Pancreas (tissue), 10 donors: ENCODE measurements around the gene INPP5F. TPM values are rescaled to one million over a fixed set of nuclear protein-coding genes. Genes with fewer than 3 reads are reported as not detected.

Experiments used
- ATAC-seq, 4 donors: fragments of 200-7000 bp; cut with Tn5 transposase; one replicate each; pipeline versions ENCODE4 v1.8.0 to v1.9.1; 2020; ENCODE audit warnings: mild to moderate bottlenecking in 4 of 4, moderate library complexity in 4 of 4
- DNase-seq, 6 donors: peaks; one replicate each; pipeline ENCODE4 v3.0.0-alpha.2; 2020
- FAIRE-seq: peaks from 2 replicates; lab custom pipeline; 2012; peaks lifted over from hg19 to GRCh38; lab: Jason Lieb, UNC
- H3K27ac ChIP-seq, 4 donors: fragments of 200-600 bp; sonication (generic); 1 replicate in 3 of 4; 2 replicates in 1 of 4; pipeline versions ENCODE4 v1.5.0 to v1.8.0; 2020
- H3K27me3 ChIP-seq, 4 donors: fragments of 200-600 bp; one replicate each; pipeline ENCODE4 v1.8.0; 2021
- H3K36me3 ChIP-seq, 3 donors: fragments of 200-600 bp; sonication (generic) in 1 of 3; one replicate each; pipeline versions ENCODE4 v1.5.0 to v1.8.0; 2020 to 2021
- H3K4me1 ChIP-seq, 3 donors: fragments of 200-600 bp; one replicate each; pipeline ENCODE4 v1.8.0; 2021
- H3K4me3 ChIP-seq, 4 donors: fragments of 200-600 bp; sonication (generic) in 2 of 4; one replicate each; pipeline versions ENCODE4 v1.5.0 to v1.8.0; 2020 to 2021
- H3K9me3 ChIP-seq, 4 donors: fragments of 200-600 bp; one replicate each; pipeline ENCODE4 v1.8.0; 2021
- WGBS, 2 donors: extraction: QIAGEN DNeasy Blood & Tissue Kit; methylation state at CpG; one replicate each; pipeline ENCODE4 v1.1.7; 2013; 5-methylcytosine and 5-hydroxymethylcytosine counted together
- intact Hi-C, 3 donors: fragments of 100-400 bp; cut with DNase I; formaldehyde crosslinking; loops; one replicate each; pipeline versions ENCODE4 v1.11.1 to v1.14.2; 2022
- polyA plus RNA-seq, 2 donors: library from polyadenylated mRNA; stranded (reverse); fragments of 200-250 nt; gene quantifications; one replicate each; pipeline ENCODE4 v1.2.3, GENCODE V29; 2013
- total RNA-seq, 6 donors: library from RNA; stranded (reverse); fragmentation: NEBNext Ultra II Directional in 4 of 6; extraction: Animal tissue kit (Norgen Biotek cat#: 25700) in 4 of 6; gene quantifications; one replicate each; pipeline versions ENCODE4 v1.2.1 to v1.2.4, GENCODE V29; 2021 to 2023
- TF ChIP-seq, protein P1 (sequence below), 4 donors: fragments of 200-600 bp; sonication (generic) in 3 of 4; IDR thresholded peaks; one replicate each; pipeline versions ENCODE4 v1.5.0 to v1.8.0; 2021; ENCODE audit warnings: antibody characterized with exemption in 4 of 4
- donor health status: healthy with polysubstance abuse.
- donor health status: DM: no; HTN: no; CAD: no; lungs with moderate emphysema.
- donor health status: DM: no; HTN: no; CAD: no.
- donor health status: control.
- donor health status: control.
- donor health status: Bipolar disorder and iron deficiency.
- donor health status: DM: yes; HTN: yes; CAD: no.
- donor health status: DM: no; HTN: no; CAD: no.
- donor health status: DM: no; HTN: no; CAD: no.
- donor health status: DM: yes; HTN: yes; CAD: no.

INPP5F gene
- total and polyA plus RNA-seq, 8 donors = 4.3 to 13.6 (median 4.7) TPM

DNA sequence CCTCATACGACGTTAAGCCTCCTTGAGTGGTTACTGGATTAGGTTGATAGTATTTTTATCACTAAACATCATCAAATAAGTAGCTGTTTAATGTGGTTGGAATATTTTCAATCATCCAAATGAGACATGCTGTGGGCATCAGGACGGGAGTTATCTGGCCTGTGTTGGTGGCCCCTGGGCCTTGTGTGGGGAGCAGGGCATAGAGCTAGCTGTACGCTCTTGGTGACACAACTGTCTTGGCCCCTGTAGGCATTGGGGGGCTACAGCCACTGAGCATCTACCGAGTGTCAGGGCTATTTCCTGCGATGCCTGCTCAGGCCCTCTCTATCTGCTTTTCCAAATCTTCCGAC, 46.4 kb upstream of the INPP5F start:
- H3K27ac ChIP-seq = no peak overlapping the region
- TF ChIP-seq, protein P1, sequence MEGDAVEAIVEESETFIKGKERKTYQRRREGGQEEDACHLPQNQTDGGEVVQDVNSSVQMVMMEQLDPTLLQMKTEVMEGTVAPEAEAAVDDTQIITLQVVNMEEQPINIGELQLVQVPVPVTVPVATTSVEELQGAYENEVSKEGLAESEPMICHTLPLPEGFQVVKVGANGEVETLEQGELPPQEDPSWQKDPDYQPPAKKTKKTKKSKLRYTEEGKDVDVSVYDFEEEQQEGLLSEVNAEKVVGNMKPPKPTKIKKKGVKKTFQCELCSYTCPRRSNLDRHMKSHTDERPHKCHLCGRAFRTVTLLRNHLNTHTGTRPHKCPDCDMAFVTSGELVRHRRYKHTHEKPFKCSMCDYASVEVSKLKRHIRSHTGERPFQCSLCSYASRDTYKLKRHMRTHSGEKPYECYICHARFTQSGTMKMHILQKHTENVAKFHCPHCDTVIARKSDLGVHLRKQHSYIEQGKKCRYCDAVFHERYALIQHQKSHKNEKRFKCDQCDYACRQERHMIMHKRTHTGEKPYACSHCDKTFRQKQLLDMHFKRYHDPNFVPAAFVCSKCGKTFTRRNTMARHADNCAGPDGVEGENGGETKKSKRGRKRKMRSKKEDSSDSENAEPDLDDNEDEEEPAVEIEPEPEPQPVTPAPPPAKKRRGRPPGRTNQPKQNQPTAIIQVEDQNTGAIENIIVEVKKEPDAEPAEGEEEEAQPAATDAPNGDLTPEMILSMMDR (IDR thresholded peaks at IDR 0.05) = no peak
- FAIRE-seq = no peak
- H3K9me3 ChIP-seq = no peaks in the 10 kb centered on the region
- no peak for DNase-seq
- intact Hi-C loops = loop anchor here in 1 of 3 donors (10.0 kb wide), 1 partner anchor 185 kb away; no protein-coding TSS in a partner anchor
- H3K36me3 ChIP-seq = peaks cover 8 to 27% (median 8%) of the 10 kb centered on the region in 3 donors
- no peak overlapping the region for H3K4me3 ChIP-seq
- H3K4me1 ChIP-seq = no peaks in the 10 kb centered on the region
- 86 to 89% methylated on average over 7 of the region's 7 CpGs for WGBS, 2 donors
- no peaks in the 10 kb centered on the region for H3K27me3 ChIP-seq
- no peak for ATAC-seq

DNA sequence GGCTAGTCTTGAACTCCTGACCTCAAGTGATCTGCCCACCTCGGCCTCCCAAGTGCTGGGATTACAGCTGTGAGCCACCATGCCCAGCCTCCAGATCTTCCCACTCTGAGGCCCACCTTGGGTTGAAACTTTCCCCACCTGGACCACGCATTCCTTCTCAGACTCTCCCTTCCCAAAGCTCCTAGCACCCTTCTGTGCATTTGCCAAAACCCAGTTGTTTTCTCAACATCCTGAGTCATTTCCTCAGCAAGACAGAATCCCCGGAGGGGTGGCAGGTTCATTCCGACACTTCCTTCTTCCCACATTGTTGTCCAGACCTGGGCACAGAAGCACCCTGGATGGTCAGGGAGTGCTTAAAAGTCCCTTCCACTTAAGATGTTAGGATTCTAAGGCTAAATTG, 45.8 kb upstream of the INPP5F start:
- peak in 1 of 4 donors; percentile 17 for ATAC-seq
- Histone ChIP-seq H3K27me3 (no peaks in the 10 kb centered on the region), H3K4me3 (no peak overlapping the region), H3K27ac (no peak overlapping the region), H3K9me3 (no peaks in the 10 kb centered on the region), H3K4me1 (no peaks in the 10 kb centered on the region), H3K36me3 (peaks cover 8 to 26% (median 8%) of the 10 kb centered on the region in 3 donors)
- FAIRE-seq = no peak
- DNase-seq = no peak
- TF ChIP-seq, protein P1 (IDR thresholded peaks at IDR 0.05) = no peak
- 78 to 89% methylated on average over 4 of the region's 4 CpGs for WGBS, 2 donors
- intact Hi-C loops = no loop called here

- Histone ChIP-seq H3K4me3 (no peak overlapping the region), H3K4me1 (no peaks in the 10 kb centered on the region), H3K9me3 (no peaks in the 10 kb centered on the region), H3K27ac (no peak overlapping the region), H3K36me3 (peaks cover 8 to 26% (median 8%) of the 10 kb centered on the region in 3 donors), H3K27me3 (no peaks in the 10 kb centered on the region)
- intact Hi-C loops = no loop called here
- DNase-seq (no peak), ATAC-seq (peak in 1 of 4 donors; percentile 19), FAIRE-seq (no peak)
- TF ChIP-seq, protein P1 (IDR thresholded peaks at IDR 0.05) = no peak
- 73 to 75% methylated on average over 9 of the region's 9 CpGs for WGBS, 2 donors
Measured at GRCh38 chr10:119680650-119681081, 45.2 kb upstream of the INPP5F start.

DNA sequence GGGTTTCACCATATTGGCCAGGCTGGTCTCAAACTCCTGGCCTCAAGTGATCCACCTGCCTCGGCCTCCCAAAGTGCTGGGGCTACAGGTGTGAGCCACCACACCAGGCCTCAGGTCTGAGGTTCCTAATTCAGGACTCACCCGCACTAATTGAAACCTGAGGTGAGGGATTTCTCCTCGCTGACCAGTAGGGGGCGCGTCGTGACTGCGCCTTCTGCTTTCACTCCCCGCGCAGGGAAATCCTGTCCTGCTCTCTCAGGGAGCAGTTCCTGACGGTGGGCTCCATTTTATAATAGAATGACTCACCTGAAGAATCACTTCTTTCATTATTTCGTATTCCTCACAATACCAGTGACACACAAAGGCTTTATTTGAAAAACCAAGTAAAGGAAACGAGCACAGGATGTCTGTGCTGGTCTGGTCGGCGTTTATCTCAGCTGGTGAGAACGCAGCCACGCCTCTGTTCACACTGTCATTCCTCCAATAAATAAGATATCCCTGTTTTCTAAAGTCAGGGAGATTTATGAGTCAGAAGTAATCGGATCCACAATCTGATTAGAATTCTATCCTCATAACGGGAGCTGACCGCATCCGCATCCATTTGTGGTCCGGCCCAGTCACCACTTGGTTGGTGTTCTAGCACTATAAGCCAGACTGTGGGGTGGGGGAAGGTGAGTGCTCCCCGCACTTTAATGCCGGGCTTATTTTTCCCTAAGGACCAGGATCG, 39.2 kb upstream of the INPP5F start:
- 23 to 27% methylated on average over 24 of the region's 24 CpGs for WGBS, 2 donors
- Histone ChIP-seq H3K4me3 (peak overlapping the region in 1 of 4 donors; percentile 6), H3K4me1 (no peaks in the 10 kb centered on the region), H3K27me3 (no peaks in the 10 kb centered on the region), H3K27ac (no peak overlapping the region), H3K36me3 (no peaks in the 10 kb centered on the region), H3K9me3 (no peaks in the 10 kb centered on the region)
- ATAC-seq (peak; percentile 90 to 99 (median 97)), FAIRE-seq (no peak), DNase-seq (peak; percentile 65 to 94 (median 80))
- intact Hi-C loops = no loop called here
- TF ChIP-seq, protein P1 (IDR thresholded peaks at IDR 0.05) = peak; percentile 79 to 91 (median 84)
